ENCODE measurements around the gene OAS3. TPM values are rescaled to one million over a fixed set of nuclear protein-coding genes. Genes with fewer than 3 reads are reported as not detected.

OAS3 gene
- total and polyA plus RNA-seq, 9 of the 15 experiments (the other 6 are each of a cell fraction or from before 2014, with no cell fraction given): 0.21 to 2.0 (median 0.83) TPM

DNA sequence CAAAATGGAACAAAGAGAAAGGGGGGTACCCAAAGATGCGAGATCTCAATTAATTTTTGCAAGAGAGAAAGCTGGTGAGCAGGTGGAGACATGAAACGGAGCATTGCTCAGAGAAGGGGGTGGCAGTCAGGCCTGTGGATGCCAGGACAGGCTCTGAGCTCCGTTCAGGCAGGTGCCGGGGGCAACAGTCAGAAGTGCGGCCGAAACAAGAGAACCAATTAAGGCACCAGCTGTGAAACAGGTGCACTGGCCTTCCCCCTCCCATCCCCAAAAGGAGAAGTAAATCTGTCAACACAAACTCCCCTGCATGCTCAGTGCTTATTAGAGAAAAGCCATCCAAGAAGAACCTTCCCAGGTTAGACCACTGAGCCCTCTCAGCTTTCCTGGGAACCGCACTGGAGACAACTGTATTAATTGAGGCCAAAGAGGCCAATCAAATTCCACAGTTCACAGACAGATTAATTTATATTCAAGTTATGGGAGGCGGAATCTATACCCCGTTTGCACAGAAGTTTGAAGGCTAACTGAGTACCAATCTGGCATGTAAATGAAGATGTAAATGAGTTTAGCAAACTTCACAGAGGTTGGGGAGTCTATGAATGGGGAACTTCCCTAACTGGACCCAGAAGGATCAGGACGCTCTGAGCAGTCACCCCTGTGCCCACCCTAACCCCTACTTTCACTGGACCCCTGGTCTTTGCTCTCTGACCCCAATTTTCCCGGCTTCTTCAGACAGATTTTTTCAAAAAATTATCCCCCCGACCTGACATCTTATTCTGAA lies 60.9 kb downstream of the OAS3 start:
- Histone ChIP-seq H3K9ac (ENCODE audit: insufficient read depth in 1 of 2, low read depth in 2 of 2, low read length in 2 of 2) (no peak overlapping the region), H2AFZ (ENCODE audit: low read depth, low read length) (no peak overlapping the region), H3K4me2 (ENCODE audit: insufficient read depth, low read length) (no peak overlapping the region), H3K27ac (ENCODE audit: extremely low read depth, low read depth, low read length) (no peak overlapping the region), H3K9me3 (replicated peaks; ENCODE audit: control insufficient read depth, insufficient read depth, low read depth, low read length) (no peaks in the 10 kb centered on the region), H3K9me1 (ENCODE audit: control insufficient read depth, insufficient read depth, low read length) (no peaks in the 10 kb centered on the region), H3K27me3 (ENCODE audit: control insufficient read depth in 2 of 2, insufficient read depth in 2 of 2, low read length in 2 of 2) (peaks cover 0 to 14% of the 10 kb centered on the region in 2 experiments; a peak in 3 of 5 replicates), H3K4me1 (replicated peaks in 1 of 2; ENCODE audit: control insufficient read depth in 2 of 2, insufficient read depth in 2 of 2, low read length in 2 of 2) (no peaks in the 10 kb centered on the region), H3K4me3 (no peak overlapping the region), H3K36me3 (ENCODE audit: control insufficient read depth, insufficient read depth, low read length) (no peaks in the 10 kb centered on the region), H4K20me1 (replicated peaks; ENCODE audit: control insufficient read depth, insufficient read depth, low read length) (peaks cover 3% of the 10 kb centered on the region; the same call in 1 of the 2 replicates), H3K79me2 (ENCODE audit: control insufficient read depth, insufficient read depth, low read length) (no peaks in the 10 kb centered on the region)
- TF ChIP-seq MEIS2 (IDR thresholded peaks at IDR 0.05; ENCODE audit: partially characterized antibody): peak; percentile 14
- TF ChIP-seq, protein P1, sequence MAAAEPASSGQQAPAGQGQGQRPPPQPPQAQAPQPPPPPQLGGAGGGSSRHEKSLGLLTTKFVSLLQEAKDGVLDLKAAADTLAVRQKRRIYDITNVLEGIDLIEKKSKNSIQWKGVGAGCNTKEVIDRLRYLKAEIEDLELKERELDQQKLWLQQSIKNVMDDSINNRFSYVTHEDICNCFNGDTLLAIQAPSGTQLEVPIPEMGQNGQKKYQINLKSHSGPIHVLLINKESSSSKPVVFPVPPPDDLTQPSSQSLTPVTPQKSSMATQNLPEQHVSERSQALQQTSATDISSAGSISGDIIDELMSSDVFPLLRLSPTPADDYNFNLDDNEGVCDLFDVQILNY (CRISPR knock-in tag; IDR thresholded peaks at IDR 0.05): no peak
- no peak for ATAC-seq
- no TSS peak for BruUV-seq (replicated peaks)
- FAIRE-seq: no peak
- intact Hi-C loops (cut with micrococcal nuclease): no loop called here
- in situ Hi-C loops (cut with MboI): no loop called here
- 0% methylated on average over 12 of the region's 12 CpGs for WGBS (ENCODE audit: insufficient coverage, low coverage, missing lambda C conversion rate)
- ChIA-PET CTCF (ENCODE audit: low intra/inter-chr PET ratio) (no interaction called here), POLR2A (no interaction called here)
- DNase-seq (ENCODE audit: extremely low read depth in 1 of 4, low spot score in 3 of 4): no peak

DNA sequence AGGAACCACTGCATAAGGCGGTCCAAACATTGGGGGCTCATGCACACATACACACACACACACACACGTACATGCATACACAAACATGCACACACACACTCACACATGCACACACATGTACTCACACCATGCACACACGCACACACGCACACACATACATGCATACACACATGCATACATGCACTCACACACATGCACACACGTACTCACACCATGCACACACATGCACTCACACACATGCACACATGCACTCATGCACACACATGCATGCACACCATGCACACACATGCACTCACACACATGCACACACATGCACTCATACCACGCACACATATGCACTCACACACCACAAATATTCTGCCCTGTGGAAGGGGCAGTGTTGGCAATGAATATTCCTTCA lies 62.2 kb downstream of the OAS3 start:
- no peak for FAIRE-seq
- no peak for ATAC-seq
- Histone ChIP-seq H3K79me2 (ENCODE audit: control insufficient read depth, insufficient read depth, low read length) (no peaks in the 10 kb centered on the region), H3K4me1 (replicated peaks in 1 of 2; ENCODE audit: control insufficient read depth in 2 of 2, insufficient read depth in 2 of 2, low read length in 2 of 2) (no peaks in the 10 kb centered on the region), H4K20me1 (replicated peaks; ENCODE audit: control insufficient read depth, insufficient read depth, low read length) (peaks cover 3% of the 10 kb centered on the region; the same call in 1 of the 2 replicates), H3K27ac (ENCODE audit: extremely low read depth, low read depth, low read length) (no peak overlapping the region), H3K27me3 (ENCODE audit: control insufficient read depth in 2 of 2, insufficient read depth in 2 of 2, low read length in 2 of 2) (peaks cover 2 to 21% of the 10 kb centered on the region in 2 experiments; a peak in 3 of 5 replicates), H3K36me3 (ENCODE audit: control insufficient read depth, insufficient read depth, low read length) (no peaks in the 10 kb centered on the region), H3K4me3 (no peak overlapping the region), H2AFZ (ENCODE audit: low read depth, low read length) (no peak overlapping the region), H3K9me3 (replicated peaks; ENCODE audit: control insufficient read depth, insufficient read depth, low read depth, low read length) (no peaks in the 10 kb centered on the region), H3K9ac (ENCODE audit: insufficient read depth in 1 of 2, low read depth in 2 of 2, low read length in 2 of 2) (no peak overlapping the region), H3K4me2 (ENCODE audit: insufficient read depth, low read length) (no peak overlapping the region), H3K9me1 (ENCODE audit: control insufficient read depth, insufficient read depth, low read length) (no peaks in the 10 kb centered on the region)
- ChIA-PET CTCF (ENCODE audit: low intra/inter-chr PET ratio) (no interaction called here), POLR2A (no interaction called here)
- DNase-seq (ENCODE audit: extremely low read depth in 1 of 4, low spot score in 3 of 4): no peak
- intact Hi-C loops (cut with micrococcal nuclease) (no loop called here), in situ Hi-C loops (cut with MboI) (no loop called here)
- no TSS peak for BruUV-seq (replicated peaks)
- WGBS (ENCODE audit: insufficient coverage, low coverage, missing lambda C conversion rate): 0% methylated on average over 6 of the region's 6 CpGs
- TF ChIP-seq SNIP1 (IDR thresholded peaks at IDR 0.05; ENCODE audit: low read depth) (no peak), CHD1 (IDR thresholded peaks at IDR 0.05; ENCODE audit: low read length) (no peak), ZNF778 (CRISPR knock-in tag; IDR thresholded peaks at IDR 0.05) (no peak), PHF20 (IDR thresholded peaks at IDR 0.05; ENCODE audit: partially characterized antibody) (no peak), HDAC6 (IDR thresholded peaks at IDR 0.05; ENCODE audit: low read depth, low read length) (no peak)
- TF ChIP-seq, protein P2, sequence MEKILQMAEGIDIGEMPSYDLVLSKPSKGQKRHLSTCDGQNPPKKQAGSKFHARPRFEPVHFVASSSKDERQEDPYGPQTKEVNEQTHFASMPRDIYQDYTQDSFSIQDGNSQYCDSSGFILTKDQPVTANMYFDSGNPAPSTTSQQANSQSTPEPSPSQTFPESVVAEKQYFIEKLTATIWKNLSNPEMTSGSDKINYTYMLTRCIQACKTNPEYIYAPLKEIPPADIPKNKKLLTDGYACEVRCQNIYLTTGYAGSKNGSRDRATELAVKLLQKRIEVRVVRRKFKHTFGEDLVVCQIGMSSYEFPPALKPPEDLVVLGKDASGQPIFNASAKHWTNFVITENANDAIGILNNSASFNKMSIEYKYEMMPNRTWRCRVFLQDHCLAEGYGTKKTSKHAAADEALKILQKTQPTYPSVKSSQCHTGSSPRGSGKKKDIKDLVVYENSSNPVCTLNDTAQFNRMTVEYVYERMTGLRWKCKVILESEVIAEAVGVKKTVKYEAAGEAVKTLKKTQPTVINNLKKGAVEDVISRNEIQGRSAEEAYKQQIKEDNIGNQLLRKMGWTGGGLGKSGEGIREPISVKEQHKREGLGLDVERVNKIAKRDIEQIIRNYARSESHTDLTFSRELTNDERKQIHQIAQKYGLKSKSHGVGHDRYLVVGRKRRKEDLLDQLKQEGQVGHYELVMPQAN (IDR thresholded peaks at IDR 0.05; ENCODE audit: borderline replicate concordance): no peak
- TF ChIP-seq, protein P3, sequence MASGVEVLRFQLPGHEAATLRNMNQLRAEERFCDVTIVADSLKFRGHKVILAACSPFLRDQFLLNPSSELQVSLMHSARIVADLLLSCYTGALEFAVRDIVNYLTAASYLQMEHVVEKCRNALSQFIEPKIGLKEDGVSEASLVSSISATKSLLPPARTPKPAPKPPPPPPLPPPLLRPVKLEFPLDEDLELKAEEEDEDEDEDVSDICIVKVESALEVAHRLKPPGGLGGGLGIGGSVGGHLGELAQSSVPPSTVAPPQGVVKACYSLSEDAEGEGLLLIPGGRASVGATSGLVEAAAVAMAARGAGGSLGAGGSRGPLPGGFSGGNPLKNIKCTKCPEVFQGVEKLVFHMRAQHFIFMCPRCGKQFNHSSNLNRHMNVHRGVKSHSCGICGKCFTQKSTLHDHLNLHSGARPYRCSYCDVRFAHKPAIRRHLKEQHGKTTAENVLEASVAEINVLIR (CRISPR knock-in tag; IDR thresholded peaks at IDR 0.05): no peak
